Stomach smooth muscle (tissue), 2 donors: ENCODE results near the gene CARMIL3.

ENCODE experiments used
- H3K27ac ChIP-seq: one replicate; pipeline ENCODE4 v1.7.0; 2013; ENCODE audit warnings: mild to moderate bottlenecking, low read length, inconsistent platforms
- H3K27me3 ChIP-seq, 2 donors: one replicate each; pipeline ENCODE4 v1.7.0; 2013; ENCODE audit warnings: low read length in 2 of 2; ENCODE audit not compliant: insufficient read depth in 2 of 2, control insufficient read depth in 1 of 2
- H3K36me3 ChIP-seq, 2 donors: one replicate each; pipeline ENCODE4 v1.7.0; 2013; ENCODE audit warnings: low read length in 2 of 2; ENCODE audit not compliant: control insufficient read depth in 2 of 2, insufficient read depth in 2 of 2
- H3K4me1 ChIP-seq: one replicate; pipeline ENCODE4 v1.7.0; 2013; ENCODE audit warnings: low read length; ENCODE audit not compliant: control insufficient read depth, insufficient read depth
- H3K4me3 ChIP-seq, 2 donors: one replicate each; pipeline ENCODE4 v1.7.0; 2013; ENCODE audit warnings: low read length in 2 of 2
- H3K9ac ChIP-seq, 2 donors: one replicate each; pipeline ENCODE4 v1.7.0; 2013; ENCODE audit warnings: low read length in 2 of 2, mild to moderate bottlenecking in 1 of 2
- H3K9me3 ChIP-seq, 2 donors: one replicate each; pipeline ENCODE4 v1.7.0; 2013; ENCODE audit warnings: low read length in 2 of 2; ENCODE audit not compliant: control insufficient read depth in 2 of 2
- donor health status: healthy.
- donor health status: Pancreatic carcinoma.

CARMIL3 gene

GRCh38 chr14:24072436-24072835 is 20.6 kb downstream of the CARMIL3 start:
- H3K27me3 ChIP-seq, result peaks cover 0 to 2% of the 10 kb centered on the region in 2 donors
- H3K4me1 ChIP-seq, result peaks cover 16% of the 10 kb centered on the region
- H3K36me3 ChIP-seq, result no peaks in the 10 kb centered on the region
- H3K9me3 ChIP-seq, result no peaks in the 10 kb centered on the region
- no peak overlapping the region for H3K9ac ChIP-seq
- no peak overlapping the region for H3K27ac ChIP-seq
- no peak overlapping the region for H3K4me3 ChIP-seq

- Histone ChIP-seq H3K4me1 (peaks cover 16% of the 10 kb centered on the region), H3K4me3 (no peak overlapping the region), H3K36me3 (no peaks in the 10 kb centered on the region), H3K27me3 (peaks cover 0 to 2% of the 10 kb centered on the region in 2 donors), H3K9me3 (no peaks in the 10 kb centered on the region), H3K27ac (no peak overlapping the region), H3K9ac (no peak overlapping the region)
Observed at GRCh38 chr14:24072881-24073877, 21.4 kb downstream of the CARMIL3 start.

GRCh38 chr14:24074625-24075484 is 23.0 kb downstream of the CARMIL3 start:
- no peak overlapping the region for H3K9ac ChIP-seq
- peaks cover 0 to 2% of the 10 kb centered on the region in 2 donors for H3K27me3 ChIP-seq
- no peaks in the 10 kb centered on the region for H3K9me3 ChIP-seq
- H3K27ac ChIP-seq, result no peak overlapping the region
- no peak overlapping the region for H3K4me3 ChIP-seq
- peaks cover 16% of the 10 kb centered on the region for H3K4me1 ChIP-seq
- no peaks in the 10 kb centered on the region for H3K36me3 ChIP-seq

- Histone ChIP-seq H3K27ac (no peak overlapping the region), H3K9me3 (no peaks in the 10 kb centered on the region), H3K4me3 (no peak overlapping the region), H3K36me3 (no peaks in the 10 kb centered on the region), H3K9ac (no peak overlapping the region), H3K4me1 (peaks cover 16% of the 10 kb centered on the region), H3K27me3 (peaks cover 0 to 2% of the 10 kb centered on the region in 2 donors)
Observed at GRCh38 chr14:24075485-24076301, 23.9 kb downstream of the CARMIL3 start.

- H3K9me3 ChIP-seq, result no peaks in the 10 kb centered on the region
- no peaks in the 10 kb centered on the region for H3K36me3 ChIP-seq
- no peak overlapping the region for H3K4me3 ChIP-seq
- peaks cover 0 to 2% of the 10 kb centered on the region in 2 donors for H3K27me3 ChIP-seq
- peaks cover 20% of the 10 kb centered on the region for H3K4me1 ChIP-seq
- H3K27ac ChIP-seq, result no peak overlapping the region
- no peak overlapping the region for H3K9ac ChIP-seq
Observed at GRCh38 chr14:24076302-24076601, 24.4 kb downstream of the CARMIL3 start.

GRCh38 chr14:24077086-24077485 is 25.3 kb downstream of the CARMIL3 start:
- Histone ChIP-seq H3K9me3 (no peaks in the 10 kb centered on the region), H3K9ac (no peak overlapping the region), H3K27me3 (peaks cover 2 to 3% of the 10 kb centered on the region in 2 donors), H3K4me1 (peaks cover 20% of the 10 kb centered on the region), H3K4me3 (no peak overlapping the region), H3K36me3 (no peaks in the 10 kb centered on the region), H3K27ac (no peak overlapping the region)

- Histone ChIP-seq H3K9ac (no peak overlapping the region), H3K36me3 (no peaks in the 10 kb centered on the region), H3K9me3 (no peaks in the 10 kb centered on the region), H3K4me3 (no peak overlapping the region), H3K27me3 (peaks cover 2 to 3% of the 10 kb centered on the region in 2 donors), H3K27ac (no peak overlapping the region), H3K4me1 (peaks cover 10% of the 10 kb centered on the region)
Observed at GRCh38 chr14:24078146-24078545, 26.3 kb downstream of the CARMIL3 start.

- peaks cover under 1 to 3% of the 10 kb centered on the region in 2 donors for H3K27me3 ChIP-seq
- H3K4me3 ChIP-seq, result no peak overlapping the region
- H3K4me1 ChIP-seq, result peaks cover 10% of the 10 kb centered on the region
- no peak overlapping the region for H3K27ac ChIP-seq
- no peak overlapping the region for H3K9ac ChIP-seq
- no peaks in the 10 kb centered on the region for H3K9me3 ChIP-seq
- no peaks in the 10 kb centered on the region for H3K36me3 ChIP-seq
Observed at GRCh38 chr14:24079491-24080141, 27.8 kb downstream of the CARMIL3 start.

- no peaks in the 10 kb centered on the region for H3K9me3 ChIP-seq
Observed at GRCh38 chr14:24080142-24080530, 28.3 kb downstream of the CARMIL3 start.

More at GRCh38 chr14:24080142-24080530, 28.3 kb downstream of the CARMIL3 start:
- H3K27me3 ChIP-seq, result peaks cover 0 to 3% of the 10 kb centered on the region in 2 donors
- H3K4me3 ChIP-seq, result no peak overlapping the region
- no peak overlapping the region for H3K9ac ChIP-seq
- no peak overlapping the region for H3K27ac ChIP-seq
- H3K36me3 ChIP-seq, result no peaks in the 10 kb centered on the region
- H3K4me1 ChIP-seq, result peaks cover 10% of the 10 kb centered on the region
